ENCODE data around the gene ZNF747. TPM values are rescaled to one million over a fixed set of nuclear protein-coding genes. Genes with fewer than 3 reads are reported as not detected.

ZNF747 gene
- total RNA-seq, 2 donors from 2014 or later: 15.8 to 22.6 TPM

DNA sequence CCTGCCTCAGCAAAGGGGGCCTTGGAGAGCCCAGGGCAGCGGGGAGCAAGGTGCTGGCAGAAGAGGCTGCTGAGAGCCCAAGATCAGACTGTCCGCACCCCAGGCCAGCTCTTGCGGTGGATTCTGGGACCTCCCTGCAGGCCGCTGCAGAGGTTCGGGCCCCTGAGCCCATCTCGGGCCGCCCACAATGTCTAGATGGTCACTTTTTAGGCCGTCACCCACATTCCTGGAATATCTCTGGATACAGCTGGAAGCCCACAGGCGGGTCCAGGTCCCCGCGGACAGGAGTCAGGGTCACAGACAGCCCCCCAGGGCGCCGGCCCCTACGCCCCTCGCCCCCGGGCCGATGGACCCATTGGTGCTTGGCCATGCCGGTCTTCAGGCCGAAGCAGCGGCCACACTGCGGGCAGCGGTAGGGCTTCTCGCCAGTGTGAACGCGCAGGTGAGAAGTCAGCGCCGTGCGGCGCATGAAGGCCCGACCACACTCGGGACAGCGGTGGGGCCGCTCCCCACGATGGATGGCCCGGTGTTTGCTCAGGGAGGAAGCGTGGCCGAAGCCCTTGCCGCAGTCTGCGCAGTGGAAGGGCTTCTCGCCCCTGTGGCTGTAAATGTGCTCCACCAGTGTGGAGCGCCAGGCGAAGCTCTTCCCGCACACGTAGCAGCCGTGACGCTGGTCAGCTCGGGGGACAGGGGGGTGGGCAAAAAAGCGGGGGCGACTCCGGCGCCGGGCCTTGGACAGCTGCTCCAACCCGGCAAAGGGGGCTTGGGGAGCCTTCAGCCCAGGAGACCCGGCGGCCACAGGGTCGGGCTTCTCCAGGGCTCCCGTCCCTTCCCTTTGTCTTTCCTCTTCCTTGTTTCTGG, 2.1 kb downstream of the ZNF747 start:
- H3K9me3 ChIP-seq: no peaks in the 10 kb centered on the region
- intact Hi-C loops (cut with DNase I): no loop called here
- DNase-seq (ENCODE audit: low spot score): no peak
- 92% methylated on average over 57 of the region's 57 CpGs for WGBS
- H3K4me3 ChIP-seq: no peak overlapping the region
- TF ChIP-seq POLR2A (IDR thresholded peaks at IDR 0.05) (no peak), POLR2AphosphoS5 (IDR thresholded peaks at IDR 0.05) (no peak)
- TF ChIP-seq, protein P1, sequence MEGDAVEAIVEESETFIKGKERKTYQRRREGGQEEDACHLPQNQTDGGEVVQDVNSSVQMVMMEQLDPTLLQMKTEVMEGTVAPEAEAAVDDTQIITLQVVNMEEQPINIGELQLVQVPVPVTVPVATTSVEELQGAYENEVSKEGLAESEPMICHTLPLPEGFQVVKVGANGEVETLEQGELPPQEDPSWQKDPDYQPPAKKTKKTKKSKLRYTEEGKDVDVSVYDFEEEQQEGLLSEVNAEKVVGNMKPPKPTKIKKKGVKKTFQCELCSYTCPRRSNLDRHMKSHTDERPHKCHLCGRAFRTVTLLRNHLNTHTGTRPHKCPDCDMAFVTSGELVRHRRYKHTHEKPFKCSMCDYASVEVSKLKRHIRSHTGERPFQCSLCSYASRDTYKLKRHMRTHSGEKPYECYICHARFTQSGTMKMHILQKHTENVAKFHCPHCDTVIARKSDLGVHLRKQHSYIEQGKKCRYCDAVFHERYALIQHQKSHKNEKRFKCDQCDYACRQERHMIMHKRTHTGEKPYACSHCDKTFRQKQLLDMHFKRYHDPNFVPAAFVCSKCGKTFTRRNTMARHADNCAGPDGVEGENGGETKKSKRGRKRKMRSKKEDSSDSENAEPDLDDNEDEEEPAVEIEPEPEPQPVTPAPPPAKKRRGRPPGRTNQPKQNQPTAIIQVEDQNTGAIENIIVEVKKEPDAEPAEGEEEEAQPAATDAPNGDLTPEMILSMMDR (IDR thresholded peaks at IDR 0.05): no peak
- H3K27me3 ChIP-seq (replicated peaks; ENCODE audit: insufficient read depth): no peaks in the 10 kb centered on the region
- H3K36me3 ChIP-seq: no peaks in the 10 kb centered on the region
- H3K4me1 ChIP-seq (replicated peaks): peaks cover 10% of the 10 kb centered on the region
- H3K27ac ChIP-seq: peak overlapping the region in 1 of 2 donors; percentile 94

DNA sequence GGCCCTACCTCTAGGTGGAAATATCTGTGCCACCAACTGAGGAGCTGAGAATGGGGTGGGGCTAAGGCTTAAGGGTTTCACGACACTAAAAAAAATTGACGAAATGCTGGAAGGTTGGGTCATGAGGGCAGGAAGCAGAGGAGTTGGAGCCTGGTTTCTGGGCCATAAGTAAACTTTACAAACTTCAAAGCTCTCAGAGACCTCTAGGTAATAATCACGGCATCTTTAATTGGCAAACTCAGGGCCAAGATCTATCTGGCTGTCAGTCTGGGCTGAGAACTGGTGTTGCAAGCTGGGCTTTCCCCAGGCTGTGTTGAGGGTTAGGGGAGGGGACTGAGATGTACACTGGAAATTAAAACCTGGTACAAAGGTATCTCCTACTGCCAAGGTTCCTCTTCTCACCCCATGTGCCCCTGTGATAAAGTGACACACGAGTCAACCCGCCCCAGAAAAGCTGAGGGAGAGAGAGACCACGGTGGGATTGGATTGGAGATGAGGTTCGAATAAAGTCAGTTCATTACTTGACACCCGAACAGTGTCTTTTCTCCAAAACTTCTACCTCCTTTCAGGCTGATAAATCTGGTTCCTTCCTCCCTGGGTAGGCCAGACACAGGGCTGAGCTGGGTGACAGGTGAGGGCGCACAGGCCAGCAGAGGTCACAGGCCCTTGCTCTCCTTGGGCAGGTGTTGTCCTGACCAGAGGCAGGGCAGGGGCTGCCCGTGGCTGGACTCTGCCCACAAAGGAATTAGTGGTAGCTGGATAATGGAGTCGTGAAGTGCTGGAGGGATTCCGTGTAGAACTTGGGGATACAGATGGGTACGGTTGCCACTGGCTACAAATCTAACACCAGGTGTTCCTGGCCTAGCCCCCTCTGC, 4.3 kb downstream of the ZNF747 start:
- H3K27ac ChIP-seq: no peak overlapping the region
- H3K9me3 ChIP-seq: no peaks in the 10 kb centered on the region
- WGBS: 60% methylated on average over 13 of the region's 13 CpGs
- H3K36me3 ChIP-seq: no peaks in the 10 kb centered on the region
- H3K27me3 ChIP-seq (replicated peaks; ENCODE audit: insufficient read depth): no peaks in the 10 kb centered on the region
- DNase-seq (ENCODE audit: low spot score): no peak
- intact Hi-C loops (cut with DNase I): no loop called here
- TF ChIP-seq POLR2A (IDR thresholded peaks at IDR 0.05) (no peak), POLR2AphosphoS5 (IDR thresholded peaks at IDR 0.05) (no peak)
- TF ChIP-seq, protein P1 (IDR thresholded peaks at IDR 0.05): no peak
- H3K4me3 ChIP-seq: no peak overlapping the region
- H3K4me1 ChIP-seq (replicated peaks): peaks cover 6% of the 10 kb centered on the region

DNA sequence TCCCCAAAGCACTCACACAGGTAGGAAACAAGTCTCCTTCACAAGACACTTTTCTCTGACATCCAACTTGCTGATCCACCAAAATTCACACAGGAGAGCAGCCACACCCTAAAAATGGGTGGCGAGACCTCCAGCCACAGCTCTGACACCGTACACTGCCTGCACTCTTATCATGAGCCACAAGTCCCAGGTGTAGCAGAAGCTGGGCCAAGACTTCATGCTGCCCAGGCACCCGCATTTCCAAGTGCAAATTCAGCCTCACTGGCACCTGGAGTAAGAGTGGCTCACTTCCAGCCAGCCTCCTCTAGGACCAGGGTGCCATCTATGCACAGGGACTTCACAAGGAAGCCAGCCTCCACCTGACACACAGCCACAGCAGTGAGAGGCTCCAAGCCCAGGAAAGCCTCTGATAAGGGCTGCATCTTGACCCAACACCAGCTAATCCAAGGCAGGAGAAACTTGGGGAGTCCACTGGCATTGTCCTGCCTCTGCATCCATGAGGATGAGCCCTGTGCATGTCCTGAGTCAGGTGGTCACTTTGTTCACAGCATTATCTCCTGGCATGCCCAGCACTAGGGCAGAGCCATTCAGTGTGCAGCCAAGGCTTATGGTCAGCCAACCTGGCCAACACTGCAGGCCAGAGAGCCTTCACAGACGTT, 5.7 kb downstream of the ZNF747 start:
- Histone ChIP-seq H3K36me3 (peaks cover 0 to 4% of the 10 kb centered on the region in 2 donors), H3K4me1 (replicated peaks) (peaks cover 6% of the 10 kb centered on the region), H3K27me3 (replicated peaks; ENCODE audit: insufficient read depth) (no peaks in the 10 kb centered on the region), H3K27ac (peak overlapping the region; percentile 96 to 99), H3K9me3 (no peaks in the 10 kb centered on the region), H3K4me3 (no peak overlapping the region)
- WGBS: 64% methylated on average over 4 of the region's 4 CpGs
- no peak for DNase-seq (ENCODE audit: low spot score)
- intact Hi-C loops (cut with DNase I): loop anchor here (5.0 kb wide), 1 partner anchor 97 kb away; the partner anchor contains the start of gene DCTPP1
- TF ChIP-seq POLR2A (IDR thresholded peaks at IDR 0.05) (no peak), POLR2AphosphoS5 (IDR thresholded peaks at IDR 0.05) (no peak)
- TF ChIP-seq, protein P1 (IDR thresholded peaks at IDR 0.05): no peak

DNA sequence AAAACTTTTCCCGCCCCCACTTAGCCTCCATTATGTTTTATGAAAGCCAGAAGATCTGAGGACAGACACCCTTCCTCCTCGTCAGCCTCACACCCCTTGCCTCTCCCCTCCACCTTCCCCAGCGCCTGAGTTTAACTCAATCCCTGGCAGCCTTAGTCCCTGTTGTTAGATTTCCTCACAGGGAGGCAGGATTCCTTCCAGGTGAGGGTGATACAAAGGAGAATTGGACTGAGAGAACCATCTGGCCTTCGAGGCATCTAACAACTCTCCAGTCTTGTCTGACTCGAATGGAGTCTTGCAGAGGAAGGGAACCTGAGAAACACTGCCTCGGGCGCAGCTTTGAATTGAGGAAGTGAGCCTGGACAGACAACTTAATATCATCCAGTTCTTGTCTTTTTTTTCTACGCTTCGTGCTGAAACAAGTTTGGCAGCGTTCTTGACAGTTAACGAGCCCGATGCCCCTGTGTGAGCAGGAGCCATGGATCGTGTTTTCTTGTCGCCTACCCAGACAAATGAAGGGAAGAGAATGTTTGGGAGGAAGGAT, 7.0 kb downstream of the ZNF747 start:
- TF ChIP-seq, protein P1 (IDR thresholded peaks at IDR 0.05): no peak
- TF ChIP-seq POLR2AphosphoS5 (IDR thresholded peaks at IDR 0.05) (no peak), POLR2A (IDR thresholded peaks at IDR 0.05) (no peak)
- DNase-seq (ENCODE audit: low spot score): peak; percentile 75
- H3K27ac ChIP-seq: peak overlapping the region; percentile 96 to 99
- H3K4me1 ChIP-seq (replicated peaks): no peaks in the 10 kb centered on the region
- intact Hi-C loops (cut with DNase I): loop anchor here (5.0 kb wide), 1 partner anchor 95 kb away; the partner anchor contains the start of gene DCTPP1
- no peaks in the 10 kb centered on the region for H3K27me3 ChIP-seq (replicated peaks; ENCODE audit: insufficient read depth)
- H3K36me3 ChIP-seq: peaks cover 0 to 4% of the 10 kb centered on the region in 2 donors
- H3K4me3 ChIP-seq: peak overlapping the region; percentile 77 to 94
- no peaks in the 10 kb centered on the region for H3K9me3 ChIP-seq
- WGBS: 7% methylated on average over 14 of the region's 14 CpGs

Measured in prostate gland (tissue), 2 donors.